ENCODE data around the gene ARHGAP42. TPM values are rescaled to one million over a fixed set of nuclear protein-coding genes. Genes with fewer than 3 reads are reported as not detected.
A peak's percentile ranks its signal among the peaks of the same experiment; 100 is the strongest.

The ARHGAP42 gene
- total RNA-seq, 2 donors from 2014 or later: 14.9 to 20.0 TPM

GRCh38 chr11:100847696-100848216 is 160.7 kb downstream of the ARHGAP42 start:
- no peak for DNase-seq (ENCODE audit: low spot score)
- intact Hi-C loops (cut with DNase I): loop anchor here in 1 of 2 donors (10.0 kb wide), 1 partner anchor 163 kb away; the partner anchor contains the start of gene ARHGAP42

GRCh38 chr11:100849009-100849900 is 162.2 kb downstream of the ARHGAP42 start:
- intact Hi-C loops (cut with DNase I): loop anchor here in 1 of 2 donors (10.0 kb wide), 1 partner anchor 164 kb away; the partner anchor contains the start of gene ARHGAP42
- DNase-seq (ENCODE audit: low spot score): no peak

- DNase-seq (ENCODE audit: low spot score): no peak
- intact Hi-C loops (cut with DNase I): loop anchor here (10.0 kb wide), 2 partner anchors 165 to 275 kb away; partner anchors contain the start of gene ARHGAP42 (in 1 of the 2)
Observed at GRCh38 chr11:100849901-100850235, 162.8 kb downstream of the ARHGAP42 start.

DNA sequence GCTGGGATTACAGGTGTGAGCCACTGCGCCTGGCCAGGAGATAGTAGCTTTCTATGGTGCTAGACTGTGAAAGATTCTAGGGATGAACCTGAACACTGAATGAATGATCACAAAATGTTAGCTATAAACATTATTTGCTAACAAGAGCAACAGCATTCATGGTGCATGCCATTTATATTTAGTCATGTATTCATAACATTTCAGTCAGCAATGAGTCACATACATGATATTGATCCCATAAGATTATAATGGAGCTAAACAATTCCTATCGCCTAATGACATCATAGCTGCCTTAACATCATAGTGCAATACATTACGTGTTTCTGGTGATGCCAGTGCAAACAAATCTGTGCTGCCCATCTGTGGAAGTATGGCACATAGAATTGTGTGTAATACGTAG is 164.1 kb downstream of the ARHGAP42 start:
- intact Hi-C loops (cut with DNase I): loop anchor here in 1 of 2 donors (10.0 kb wide), 1 partner anchor 276 kb away; no protein-coding TSS in a partner anchor
- no peak for DNase-seq (ENCODE audit: low spot score)

GRCh38 chr11:100851584-100852152 is 164.6 kb downstream of the ARHGAP42 start:
- intact Hi-C loops (cut with DNase I): loop anchor here in 1 of 2 donors (10.0 kb wide), 1 partner anchor 277 kb away; no protein-coding TSS in a partner anchor
- no peak for DNase-seq (ENCODE audit: low spot score)

GRCh38 chr11:100855466-100856067 is 168.5 kb downstream of the ARHGAP42 start:
- intact Hi-C loops (cut with DNase I): loop anchor here in 1 of 2 donors (5.0 to 10.0 kb wide), 2 partner anchors 173 to 281 kb away; no protein-coding TSS in a partner anchor
- no peak for DNase-seq (ENCODE audit: low spot score)

DNA sequence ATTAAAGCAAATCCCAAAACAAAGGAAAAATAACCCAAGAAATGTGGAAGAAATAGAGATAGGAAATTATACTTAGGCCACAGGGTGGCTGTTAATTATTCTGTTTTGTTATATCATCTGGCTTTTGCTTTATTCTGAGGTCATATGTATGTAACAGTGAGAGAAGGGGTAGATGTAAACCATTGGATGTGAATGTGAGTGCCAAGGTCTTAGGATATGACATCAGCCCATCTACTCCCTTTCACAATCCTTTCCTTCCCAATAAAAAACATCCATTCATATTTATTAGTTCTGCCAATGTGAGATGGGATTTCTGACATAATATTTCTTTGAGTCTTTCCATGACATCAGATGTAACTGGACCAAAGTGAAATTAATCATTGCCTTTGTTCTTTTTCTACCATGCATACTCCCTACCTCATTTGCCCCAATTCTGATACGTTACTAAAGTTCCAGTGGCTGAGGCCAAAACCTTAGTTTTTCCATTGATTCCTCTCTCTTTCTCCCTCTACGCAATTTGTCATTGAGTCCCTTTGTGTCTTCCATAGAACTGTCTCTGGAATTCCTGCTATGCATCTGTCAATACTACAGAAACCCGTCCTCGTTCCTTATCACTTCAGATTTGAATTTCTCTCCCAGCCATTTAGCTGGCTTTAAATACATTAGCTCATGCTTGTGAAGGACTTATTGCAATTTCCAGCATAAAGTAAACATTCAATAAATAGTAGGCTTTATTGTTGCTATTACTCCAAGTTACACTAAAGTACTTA is 170.3 kb downstream of the ARHGAP42 start:
- intact Hi-C loops (cut with DNase I): loop anchor here in 1 of 2 donors (5.0 to 10.0 kb wide), 2 partner anchors 175 to 283 kb away; no protein-coding TSS in a partner anchor

GRCh38 chr11:100860318-100861155 is 173.4 kb downstream of the ARHGAP42 start:
- intact Hi-C loops (cut with DNase I): loop anchor here in 1 of 2 donors (10.0 kb wide), 1 partner anchor 64 kb away; no protein-coding TSS in a partner anchor

More for the DNA sequence above, 170.3 kb downstream of the ARHGAP42 start:
- no peak for DNase-seq (ENCODE audit: low spot score)

GRCh38 chr11:100861212-100861611 is 174.1 kb downstream of the ARHGAP42 start:
- no peak for DNase-seq (ENCODE audit: low spot score)
- intact Hi-C loops (cut with DNase I): loop anchor here in 1 of 2 donors (10.0 kb wide), 1 partner anchor 64 kb away; no protein-coding TSS in a partner anchor

More at GRCh38 chr11:100860318-100861155, 173.4 kb downstream of the ARHGAP42 start:
- no peak for DNase-seq (ENCODE audit: low spot score)

- DNase-seq (ENCODE audit: low spot score): peak; percentile 74
- intact Hi-C loops (cut with DNase I): loop anchor here in 1 of 2 donors (10.0 kb wide), 1 partner anchor 62 kb away; no protein-coding TSS in a partner anchor
Observed at GRCh38 chr11:100863080-100863581, 176.0 kb downstream of the ARHGAP42 start.

GRCh38 chr11:100865443-100866065 is 178.5 kb downstream of the ARHGAP42 start:
- intact Hi-C loops (cut with DNase I): loop anchor here in 1 of 2 donors (10.0 kb wide), 1 partner anchor 59 kb away; no protein-coding TSS in a partner anchor
- DNase-seq (ENCODE audit: low spot score): no peak

- intact Hi-C loops (cut with DNase I): loop anchor here in 1 of 2 donors (10.0 kb wide), 1 partner anchor 58 kb away; no protein-coding TSS in a partner anchor
- no peak for DNase-seq (ENCODE audit: low spot score)
Observed at GRCh38 chr11:100866453-100866852, 179.4 kb downstream of the ARHGAP42 start.

GRCh38 chr11:100867606-100868005 is 180.5 kb downstream of the ARHGAP42 start:
- intact Hi-C loops (cut with DNase I): loop anchor here in 1 of 2 donors (10.0 kb wide), 1 partner anchor 57 kb away; no protein-coding TSS in a partner anchor
- DNase-seq (ENCODE audit: low spot score): no peak

DNA sequence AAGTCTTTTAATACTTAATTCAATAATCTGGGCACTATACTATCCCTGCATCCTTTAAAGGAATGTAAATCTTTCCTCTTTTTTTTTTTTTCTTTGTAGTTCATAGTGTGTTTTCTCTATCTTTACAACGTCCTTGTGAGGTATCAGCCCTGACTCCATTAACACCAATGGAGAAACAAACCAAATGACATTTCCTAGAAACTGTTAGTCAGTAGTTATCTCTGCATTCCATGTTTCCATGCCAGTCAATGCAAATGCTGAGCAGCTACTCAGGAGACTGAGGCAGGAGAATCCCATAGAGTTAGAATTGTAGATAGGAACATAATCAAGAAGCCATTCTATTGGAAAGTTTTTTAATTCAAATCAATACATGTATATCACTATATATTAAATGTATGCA is 182.2 kb downstream of the ARHGAP42 start:
- intact Hi-C loops (cut with DNase I): loop anchor here in 1 of 2 donors (10.0 kb wide), 1 partner anchor 55 kb away; no protein-coding TSS in a partner anchor
- DNase-seq (ENCODE audit: low spot score): no peak

DNA sequence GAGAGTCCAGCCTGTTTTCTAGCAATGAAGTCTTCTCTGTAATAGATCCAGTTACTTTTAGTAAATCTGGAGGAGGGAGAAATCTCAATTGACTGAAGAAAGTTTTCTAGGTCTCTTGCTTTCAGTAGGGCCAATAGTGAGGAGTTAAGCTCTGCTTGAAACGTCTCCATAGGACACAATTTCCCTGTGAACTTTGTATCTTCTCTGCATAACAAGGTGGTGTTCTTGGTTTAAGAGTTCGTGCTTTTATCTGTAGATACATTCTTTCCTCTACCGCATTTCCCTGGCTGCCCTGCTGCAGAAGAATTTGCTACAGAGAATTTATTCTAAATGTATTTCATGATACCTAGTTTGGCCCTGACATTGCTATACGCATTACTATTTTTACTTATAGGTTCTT is 183.1 kb downstream of the ARHGAP42 start:
- no peak for DNase-seq (ENCODE audit: low spot score)
- intact Hi-C loops (cut with DNase I): loop anchor here in 1 of 2 donors (10.0 kb wide), 1 partner anchor 55 kb away; no protein-coding TSS in a partner anchor

Measured in posterior vena cava (tissue), 2 donors.